Keratinocyte (primary cell): ENCODE measurements around the gene ARMH1.

Experiments used
- EZH2 ChIP-seq: IDR thresholded peaks from one replicate; pipeline ENCODE4 v1.6.1; 2012; ENCODE audit warnings: inconsistent platforms, mild to moderate bottlenecking, low read length, moderate library complexity
- TF ChIP-seq, protein P1 (sequence below), 3 experiments: IDR thresholded peaks in 1 of 3; conservative IDR thresholded peaks in 1 of 3; optimal IDR thresholded peaks in 1 of 3; 2 replicates in 2 of 3; 3 replicates in 1 of 3; pipeline versions ENCODE3 to v1.5.1; 2011; ENCODE audit warnings: low read length in 3 of 3, mild to moderate bottlenecking in 3 of 3, moderate library complexity in 2 of 3, control low read depth in 1 of 3, inconsistent platforms in 1 of 3; ENCODE audit not compliant: insufficient read depth in 2 of 3; ENCODE audit errors: extremely low read depth in 1 of 3

DNA sequence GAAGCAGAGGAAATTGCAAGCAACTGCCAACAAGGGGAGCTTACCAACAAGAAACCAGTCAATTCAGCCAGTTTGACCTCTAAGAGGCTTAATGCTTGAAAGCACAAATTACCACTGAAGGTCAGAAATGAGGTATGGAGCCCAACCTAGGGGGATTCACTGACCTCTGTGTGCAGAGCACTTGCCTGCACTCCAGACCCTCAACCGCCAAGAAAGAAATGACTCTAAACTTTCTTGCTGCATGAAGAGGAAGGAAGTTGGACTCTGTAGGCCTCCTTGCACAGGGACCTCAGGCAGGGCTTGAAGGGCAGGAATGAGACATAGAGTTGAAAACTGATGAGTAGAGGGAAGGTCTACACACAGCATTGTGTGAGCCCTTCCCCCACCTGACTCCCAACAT, 10.0 kb downstream of the ARMH1 start:
- TF ChIP-seq, protein P1, sequence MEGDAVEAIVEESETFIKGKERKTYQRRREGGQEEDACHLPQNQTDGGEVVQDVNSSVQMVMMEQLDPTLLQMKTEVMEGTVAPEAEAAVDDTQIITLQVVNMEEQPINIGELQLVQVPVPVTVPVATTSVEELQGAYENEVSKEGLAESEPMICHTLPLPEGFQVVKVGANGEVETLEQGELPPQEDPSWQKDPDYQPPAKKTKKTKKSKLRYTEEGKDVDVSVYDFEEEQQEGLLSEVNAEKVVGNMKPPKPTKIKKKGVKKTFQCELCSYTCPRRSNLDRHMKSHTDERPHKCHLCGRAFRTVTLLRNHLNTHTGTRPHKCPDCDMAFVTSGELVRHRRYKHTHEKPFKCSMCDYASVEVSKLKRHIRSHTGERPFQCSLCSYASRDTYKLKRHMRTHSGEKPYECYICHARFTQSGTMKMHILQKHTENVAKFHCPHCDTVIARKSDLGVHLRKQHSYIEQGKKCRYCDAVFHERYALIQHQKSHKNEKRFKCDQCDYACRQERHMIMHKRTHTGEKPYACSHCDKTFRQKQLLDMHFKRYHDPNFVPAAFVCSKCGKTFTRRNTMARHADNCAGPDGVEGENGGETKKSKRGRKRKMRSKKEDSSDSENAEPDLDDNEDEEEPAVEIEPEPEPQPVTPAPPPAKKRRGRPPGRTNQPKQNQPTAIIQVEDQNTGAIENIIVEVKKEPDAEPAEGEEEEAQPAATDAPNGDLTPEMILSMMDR (optimal IDR thresholded peaks at IDR 0.05 in 1 of 3, IDR thresholded peaks at IDR 0.05 in 1 of 3, conservative IDR thresholded peaks at IDR 0.05 in 1 of 3; ENCODE audit: extremely low read depth in 1 of 3, insufficient read depth in 2 of 3, low read length in 3 of 3), result no peak
- no peak for TF ChIP-seq EZH2
